IPS-11a (cell line): ENCODE data around the gene XPO6.

Experiments used
- H3K4me3 ChIP-seq: one replicate; pipeline ENCODE4 v1.5.1; 2013; ENCODE audit warnings: low read depth, low read length, control low read depth

XPO6 gene

GRCh38 chr16:28186752-28187151, 25.0 kb downstream of the XPO6 start:
- H3K4me3 ChIP-seq = no peak overlapping the region

- no peak overlapping the region for H3K4me3 ChIP-seq
Measured at GRCh38 chr16:28185696-28186095, 26.1 kb downstream of the XPO6 start.

- H3K4me3 ChIP-seq = no peak overlapping the region
Measured at GRCh38 chr16:28184625-28185024, 27.1 kb downstream of the XPO6 start.

GRCh38 chr16:28183930-28184329, 27.8 kb downstream of the XPO6 start:
- H3K4me3 ChIP-seq = no peak overlapping the region

GRCh38 chr16:28183484-28183883, 28.3 kb downstream of the XPO6 start:
- no peak overlapping the region for H3K4me3 ChIP-seq

- H3K4me3 ChIP-seq = no peak overlapping the region
Measured at GRCh38 chr16:28182801-28183200, 29.0 kb downstream of the XPO6 start.

- no peak overlapping the region for H3K4me3 ChIP-seq
Measured at GRCh38 chr16:28182183-28182582, 29.6 kb downstream of the XPO6 start.

- no peak overlapping the region for H3K4me3 ChIP-seq
Measured at GRCh38 chr16:28181515-28181914, 30.2 kb downstream of the XPO6 start.

GRCh38 chr16:28180655-28181460, 30.9 kb downstream of the XPO6 start:
- H3K4me3 ChIP-seq = no peak overlapping the region

- H3K4me3 ChIP-seq = no peak overlapping the region
Measured at GRCh38 chr16:28179354-28179753, 32.4 kb downstream of the XPO6 start.

GRCh38 chr16:28175715-28176114, 36.0 kb downstream of the XPO6 start:
- H3K4me3 ChIP-seq = no peak overlapping the region

- no peak overlapping the region for H3K4me3 ChIP-seq
Measured at GRCh38 chr16:28172336-28172735, 39.4 kb downstream of the XPO6 start.

GRCh38 chr16:28171816-28172215, 39.9 kb downstream of the XPO6 start:
- no peak overlapping the region for H3K4me3 ChIP-seq

GRCh38 chr16:28168991-28169554, 42.7 kb downstream of the XPO6 start:
- no peak overlapping the region for H3K4me3 ChIP-seq

- H3K4me3 ChIP-seq = no peak overlapping the region
Measured at GRCh38 chr16:28167730-28168129, 44.0 kb downstream of the XPO6 start.

GRCh38 chr16:28167221-28167620, 44.5 kb downstream of the XPO6 start:
- no peak overlapping the region for H3K4me3 ChIP-seq

GRCh38 chr16:28166394-28167208, 45.2 kb downstream of the XPO6 start:
- H3K4me3 ChIP-seq = no peak overlapping the region

- no peak overlapping the region for H3K4me3 ChIP-seq
Measured at GRCh38 chr16:28165598-28165997, 46.2 kb downstream of the XPO6 start.

- H3K4me3 ChIP-seq = no peak overlapping the region
Measured at GRCh38 chr16:28164140-28164539, 47.6 kb downstream of the XPO6 start.

- H3K4me3 ChIP-seq = no peak overlapping the region
Measured at GRCh38 chr16:28163699-28164098, 48.1 kb downstream of the XPO6 start.

GRCh38 chr16:28162326-28162877, 49.4 kb downstream of the XPO6 start:
- no peak overlapping the region for H3K4me3 ChIP-seq

GRCh38 chr16:28161626-28162025, 50.1 kb downstream of the XPO6 start:
- H3K4me3 ChIP-seq = no peak overlapping the region
